Prostate gland (tissue), 2 donors: ENCODE measurements around the gene NR3C1.

Experiments used
- CTCF ChIP-seq, 4 experiments: fragments of 200-600 bp in 2 of 4; fragments of 450-650 bp in 2 of 4; sonication (generic) in 2 of 4; IDR thresholded peaks; 1 replicate in 3 of 4; 2 replicates in 1 of 4; pipeline ENCODE4 v1.5.1; 2016 to 2019; ENCODE audit warnings: antibody characterized with exemption in 4 of 4, mild to moderate bottlenecking in 2 of 4, moderate library complexity in 2 of 4
- POLR2A ChIP-seq: fragments of 450-650 bp; IDR thresholded peaks from one replicate; pipeline ENCODE4 v1.6.1; 2016; ENCODE audit warnings: antibody characterized with exemption, mild to moderate bottlenecking
- POLR2AphosphoS5 ChIP-seq: sonication (generic); formaldehyde crosslinking; IDR thresholded peaks from one replicate; pipeline ENCODE4 v1.6.1; 2017; ENCODE audit warnings: antibody characterized with exemption

DNA sequence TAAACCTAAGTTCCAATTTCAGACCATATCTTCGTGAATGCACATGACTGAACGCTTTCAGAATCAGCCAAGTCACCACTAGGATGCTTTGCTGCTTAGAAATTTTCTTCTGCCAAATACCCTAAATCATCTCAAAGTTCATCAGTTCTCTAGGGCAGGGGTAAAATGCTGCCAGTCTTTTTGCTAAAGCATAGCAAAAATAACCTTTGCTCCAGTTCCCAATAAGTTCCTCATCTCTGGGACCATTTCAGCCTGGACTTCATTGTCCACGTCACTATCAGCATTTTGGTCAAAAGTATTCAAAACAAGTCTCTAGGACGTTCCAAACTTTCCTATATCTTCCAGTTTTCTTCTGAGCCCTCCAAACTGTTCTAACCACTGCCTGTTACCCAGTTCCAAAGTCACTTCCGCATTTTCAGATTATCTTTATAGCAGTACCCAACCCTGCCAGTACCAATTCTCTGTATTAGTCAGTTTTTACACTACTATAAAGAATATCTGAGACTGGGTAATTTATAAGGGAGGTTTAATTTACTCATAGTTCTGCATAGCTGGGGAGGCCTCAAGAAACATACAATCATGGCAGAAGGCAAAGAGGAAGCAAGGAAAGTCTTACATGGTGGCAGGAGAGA is 74.8 kb downstream of the NR3C1 start:
- no peak for TF ChIP-seq CTCF (IDR thresholded peaks at IDR 0.05)
- TF ChIP-seq POLR2A: no peak
- no peak for TF ChIP-seq POLR2AphosphoS5
